Measurements from ENCODE around the gene ERMARD.

ERMARD gene

GRCh38 chr6:169825558-169826225 lies 74.3 kb downstream of the ERMARD start:
- Mint-ChIP-seq H3K4me1 (no peaks in the 10 kb centered on the region), H3K36me3 (no peaks in the 10 kb centered on the region), H3K27me3 (peaks cover 64% of the 10 kb centered on the region), H3K4me3 (no peak overlapping the region), H3K27ac (no peak overlapping the region), H3K9me3 (no peaks in the 10 kb centered on the region)
- DNase-seq: no peak
- CTCF ChIA-PET: no interaction called here

DNA sequence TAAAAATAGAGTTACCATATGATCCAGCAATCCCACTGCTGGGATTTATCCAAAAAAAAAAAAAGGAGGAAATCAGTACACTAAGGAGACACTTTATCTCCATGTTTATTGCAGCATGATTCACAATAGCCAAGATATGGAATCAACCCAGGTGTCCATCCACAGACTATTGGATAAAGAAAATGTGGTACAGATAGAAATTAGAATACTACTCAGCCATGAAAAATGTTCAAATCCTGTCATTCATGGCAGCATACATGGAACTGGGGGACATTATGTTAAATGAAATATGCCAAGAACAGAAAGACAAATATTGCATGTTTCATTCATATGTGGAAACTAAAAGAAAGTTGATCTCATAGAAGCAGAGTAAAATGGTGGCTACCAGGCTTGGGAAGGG lies 75.3 kb downstream of the ERMARD start:
- CTCF ChIA-PET: interaction anchor here (1.9 kb wide), 1 partner anchor 22 kb away, joined by 6 read pairs; no protein-coding TSS in a partner anchor
- H3K36me3 Mint-ChIP-seq: no peaks in the 10 kb centered on the region
- no peak overlapping the region for H3K4me3 Mint-ChIP-seq
- H3K9me3 Mint-ChIP-seq: no peaks in the 10 kb centered on the region
- H3K27ac Mint-ChIP-seq: no peak overlapping the region
- H3K4me1 Mint-ChIP-seq: no peaks in the 10 kb centered on the region
- H3K27me3 Mint-ChIP-seq: peaks cover 67% of the 10 kb centered on the region
- DNase-seq: no peak

GRCh38 chr6:169827290-169827717 lies 75.9 kb downstream of the ERMARD start:
- Mint-ChIP-seq H3K27me3 (peaks cover 66% of the 10 kb centered on the region), H3K36me3 (no peaks in the 10 kb centered on the region), H3K4me3 (no peak overlapping the region), H3K9me3 (no peaks in the 10 kb centered on the region), H3K27ac (no peak overlapping the region), H3K4me1 (no peaks in the 10 kb centered on the region)
- CTCF ChIA-PET: interaction anchor here (1.9 kb wide), 1 partner anchor 22 kb away, joined by 6 read pairs; no protein-coding TSS in a partner anchor
- DNase-seq: no peak

- CTCF ChIA-PET: interaction anchor here (1.9 kb wide), 1 partner anchor 23 kb away, joined by 6 read pairs; no protein-coding TSS in a partner anchor
- DNase-seq: no peak
- no peaks in the 10 kb centered on the region for H3K4me1 Mint-ChIP-seq
- peaks cover 66% of the 10 kb centered on the region for H3K27me3 Mint-ChIP-seq
- H3K4me3 Mint-ChIP-seq: no peak overlapping the region
- H3K36me3 Mint-ChIP-seq: no peaks in the 10 kb centered on the region
- H3K27ac Mint-ChIP-seq: no peak overlapping the region
- no peaks in the 10 kb centered on the region for H3K9me3 Mint-ChIP-seq
Observed at GRCh38 chr6:169828176-169828575, 76.8 kb downstream of the ERMARD start.

GRCh38 chr6:169829786-169830185 lies 78.4 kb downstream of the ERMARD start:
- CTCF ChIA-PET: no interaction called here
- Mint-ChIP-seq H3K27me3 (peaks cover 57% of the 10 kb centered on the region), H3K27ac (no peak overlapping the region), H3K9me3 (no peaks in the 10 kb centered on the region), H3K36me3 (no peaks in the 10 kb centered on the region), H3K4me3 (no peak overlapping the region), H3K4me1 (no peaks in the 10 kb centered on the region)
- no peak for DNase-seq

DNA sequence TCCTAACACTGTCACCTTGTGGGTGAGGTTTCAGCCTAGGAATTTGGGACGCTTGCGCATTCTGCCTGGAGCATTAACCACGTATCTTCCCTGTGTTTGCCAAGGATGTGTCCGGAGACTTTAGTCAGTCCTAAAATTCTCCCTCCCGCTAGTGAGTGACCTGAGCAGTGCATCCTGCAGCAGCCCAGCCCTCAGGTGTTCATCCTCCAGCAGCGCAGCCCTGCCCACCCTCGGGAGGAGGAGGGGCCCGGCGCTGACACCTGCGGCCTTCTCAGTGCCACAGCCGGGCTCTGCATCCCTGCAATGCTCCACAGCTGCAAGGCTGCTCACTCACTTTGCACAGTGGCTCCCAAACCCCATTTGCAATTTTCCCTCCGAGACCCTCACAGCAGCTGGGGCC lies 79.5 kb downstream of the ERMARD start:
- DNase-seq: no peak
- Mint-ChIP-seq H3K27me3 (peaks cover 47% of the 10 kb centered on the region), H3K36me3 (no peaks in the 10 kb centered on the region), H3K27ac (no peak overlapping the region), H3K9me3 (no peaks in the 10 kb centered on the region), H3K4me3 (no peak overlapping the region), H3K4me1 (no peaks in the 10 kb centered on the region)
- CTCF ChIA-PET: interaction anchor here (1.2 to 4.4 kb wide), 15 partner anchors 13 to 874 kb away, joined by 4 to 48 read pairs (median 9); partner anchors contain the start of gene DLL1

Measured in activated naive CD4-positive, alpha-beta T cell treated with anti-CD3 and anti-CD28 coated beads, Interleukin-2, amount 10 ng/mL, durations not matched to agents 7 days and 5 days (primary cell).